Panc1 (cell line): Measurements from ENCODE around the gene ZC3H15. TPM values are rescaled to one million over a fixed set of nuclear protein-coding genes. Genes with fewer than 3 reads are reported as not detected.
A peak's percentile ranks its signal among the peaks of the same experiment; 100 is the strongest.

Source experiments
- ATAC-seq: fragments of 200-7000 bp; cut with Tn5 transposase; 2 replicates; pipeline ENCODE4 v1.9.1; 2020; ENCODE audit warnings: mild to moderate bottlenecking, moderate library complexity
- BruUV-seq: library from RNA; stranded (reverse); fragments of 400-500 nt; replicated peaks from 2 replicates; lab custom pipeline; 2021; lab: Mats Ljungman, UMichigan
- CTCF ChIA-PET: fragments of 300-600 bp; sonication (Branson Sonifier 250); formaldehyde crosslinking; loops from one replicate; lab custom pipeline; 2022; ENCODE audit warnings: antibody characterized with exemption; lab: Charles Lee
- POLR2A ChIA-PET: fragments of 300-600 bp; sonication (Branson Sonifier 250); formaldehyde crosslinking; loops from one replicate; lab custom pipeline; 2022; ENCODE audit warnings: antibody characterized with exemption; lab: Charles Lee
- DNase-seq: peaks from one replicate; pipeline ENCODE4 v3.0.0-alpha.2; 2010; ENCODE audit warnings: low read depth, low spot score
- H3K27ac ChIP-seq: 2 replicates; pipeline ENCODE4 v1.5.1; 2011; ENCODE audit warnings: mild to moderate bottlenecking, low read length, inconsistent platforms
- H3K27me3 ChIP-seq: fragments of 200-500 bp; sonication (Bioruptor generic); 2 replicates; pipeline ENCODE4 v1.6.0; 2014; ENCODE audit warnings: low read length, inconsistent platforms; ENCODE audit not compliant: control insufficient read depth, insufficient read depth
- H3K36me3 ChIP-seq: fragments of 200-500 bp; sonication (Bioruptor generic); 2 replicates; pipeline ENCODE4 v1.5.1; 2014; ENCODE audit warnings: inconsistent platforms, mild to moderate bottlenecking, low read length, moderate library complexity; ENCODE audit not compliant: control insufficient read depth, insufficient read depth
- H3K4me1 ChIP-seq: 2 replicates; pipeline ENCODE4 v1.5.1; 2011; ENCODE audit warnings: inconsistent platforms, mild to moderate bottlenecking, low read length, moderate library complexity; ENCODE audit not compliant: control insufficient read depth, insufficient read depth
- H3K4me3 ChIP-seq, 2 experiments: 2 replicates each; pipeline ENCODE4 v1.5.1; 2011 to 2012; ENCODE audit warnings: low read depth in 2 of 2, low read length in 2 of 2, mild to moderate bottlenecking in 2 of 2, inconsistent platforms in 1 of 2, moderate library complexity in 1 of 2
- H3K9me3 ChIP-seq: fragments of 200-500 bp; sonication (Bioruptor generic); 2 replicates; pipeline ENCODE4 v1.5.1; 2014; ENCODE audit warnings: low read depth, mild to moderate bottlenecking, inconsistent platforms, low read length, moderate library complexity; ENCODE audit not compliant: control insufficient read depth, insufficient read depth
- POLR2AphosphoS5 ChIP-seq: IDR thresholded peaks from 2 replicates; pipeline ENCODE4 v1.6.1; 2012; ENCODE audit warnings: mild to moderate bottlenecking, low read depth, low read length, moderate library complexity
- SIN3A ChIP-seq: IDR thresholded peaks from 2 replicates; pipeline ENCODE4 v1.6.1; 2012; ENCODE audit warnings: low read depth, mild to moderate bottlenecking, low read length, moderate library complexity, borderline replicate concordance; ENCODE audit not compliant: insufficient read depth
- TCF7L2 ChIP-seq: IDR thresholded peaks from 2 replicates; pipeline ENCODE4 v1.6.1; 2011; ENCODE audit warnings: mild to moderate bottlenecking, low read depth, low read length, inconsistent platforms
- in situ Hi-C: cut with HindIII; loops from 2 replicates; pipeline ENCODE4 v1.10.0; 2016; ENCODE audit warnings: low sequenced_read_pairs, low pct_unique_long_range_greater_than_20kb
- intact Hi-C: fragments of 100-400 bp; cut with micrococcal nuclease; formaldehyde crosslinking; loops from one replicate; pipeline ENCODE4 v1.10.0; 2022; ENCODE audit not compliant: unreplicated experiment
- total RNA-seq: library from RNA; stranded (reverse); gene quantifications from one replicate; pipeline ENCODE4 v1.2.1, GENCODE V29; 2021; ENCODE audit not compliant: unreplicated experiment
- TF ChIP-seq, protein P1 (sequence below): fragments of 450-650 bp; IDR thresholded peaks from 2 replicates; pipeline ENCODE4 v1.5.1; 2017; ENCODE audit warnings: mild to moderate bottlenecking
- TF ChIP-seq, protein P2 (sequence below), 2 experiments: IDR thresholded peaks; 2 replicates each; pipeline ENCODE4 v1.6.1; 2011 to 2012; ENCODE audit warnings: low read depth in 2 of 2, control low read depth in 1 of 2, low read length in 1 of 2, mild to moderate bottlenecking in 1 of 2, moderate library complexity in 1 of 2; ENCODE audit not compliant: insufficient read depth in 1 of 2

The ZC3H15 gene
- total RNA-seq, 1 experiment from 2014 or later, result 72.8 TPM

DNA sequence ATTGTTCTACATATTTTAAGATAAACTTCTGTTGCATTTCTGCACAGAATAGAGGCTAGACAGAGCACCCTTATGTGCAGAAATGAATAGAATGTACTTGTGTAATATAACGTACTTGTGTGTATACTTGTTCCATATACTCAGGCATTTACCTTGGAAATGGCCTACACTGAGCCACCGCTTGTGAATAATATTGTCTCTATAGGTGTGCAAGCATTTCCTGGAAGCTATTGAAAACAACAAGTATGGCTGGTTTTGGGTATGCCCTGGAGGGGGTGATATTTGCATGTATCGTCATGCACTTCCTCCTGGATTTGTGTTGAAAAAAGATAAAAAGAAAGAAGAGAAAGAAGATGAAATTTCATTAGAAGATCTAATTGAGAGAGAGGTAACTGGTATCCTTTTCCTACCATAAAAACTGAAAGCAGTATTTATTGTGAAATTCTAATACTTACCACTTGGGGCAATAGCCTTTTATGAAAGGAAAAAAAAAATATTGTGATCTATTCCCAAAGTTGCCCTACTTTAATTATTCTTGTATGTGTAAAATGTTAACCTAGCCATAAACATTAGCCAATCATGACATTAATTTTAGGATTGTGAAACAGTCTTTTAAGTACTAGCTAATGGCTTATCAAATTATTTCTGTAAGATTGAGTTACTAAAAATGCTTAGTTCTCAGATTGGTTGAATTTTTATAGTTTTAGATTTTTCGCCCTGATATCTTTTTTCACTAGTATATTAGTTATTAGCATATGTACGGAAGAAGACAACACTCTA is 18.0 kb downstream of the ZC3H15 start:
- Histone ChIP-seq H3K27me3 (no peaks in the 10 kb centered on the region), H3K4me3 (no peak overlapping the region), H3K27ac (no peak overlapping the region; the same call in 1 of the 2 replicates), H3K4me1 (peaks cover 5% of the 10 kb centered on the region), H3K36me3 (peaks cover 70% of the 10 kb centered on the region), H3K9me3 (no peaks in the 10 kb centered on the region)
- no TSS peak for BruUV-seq
- ATAC-seq (peak; percentile 76), DNase-seq (no peak)
- intact Hi-C loops, result loop anchor here (1.0 kb wide), 1 partner anchor 137 kb away; no protein-coding TSS in a partner anchor
- ChIA-PET POLR2A (no interaction called here), CTCF (interaction anchor here (0.7 to 2.5 kb wide), 2 partner anchors 136 to 138 kb away, joined by 4 to 15 read pairs; no protein-coding TSS in a partner anchor)
- in situ Hi-C loops, result no loop called here
- TF ChIP-seq, protein P1, sequence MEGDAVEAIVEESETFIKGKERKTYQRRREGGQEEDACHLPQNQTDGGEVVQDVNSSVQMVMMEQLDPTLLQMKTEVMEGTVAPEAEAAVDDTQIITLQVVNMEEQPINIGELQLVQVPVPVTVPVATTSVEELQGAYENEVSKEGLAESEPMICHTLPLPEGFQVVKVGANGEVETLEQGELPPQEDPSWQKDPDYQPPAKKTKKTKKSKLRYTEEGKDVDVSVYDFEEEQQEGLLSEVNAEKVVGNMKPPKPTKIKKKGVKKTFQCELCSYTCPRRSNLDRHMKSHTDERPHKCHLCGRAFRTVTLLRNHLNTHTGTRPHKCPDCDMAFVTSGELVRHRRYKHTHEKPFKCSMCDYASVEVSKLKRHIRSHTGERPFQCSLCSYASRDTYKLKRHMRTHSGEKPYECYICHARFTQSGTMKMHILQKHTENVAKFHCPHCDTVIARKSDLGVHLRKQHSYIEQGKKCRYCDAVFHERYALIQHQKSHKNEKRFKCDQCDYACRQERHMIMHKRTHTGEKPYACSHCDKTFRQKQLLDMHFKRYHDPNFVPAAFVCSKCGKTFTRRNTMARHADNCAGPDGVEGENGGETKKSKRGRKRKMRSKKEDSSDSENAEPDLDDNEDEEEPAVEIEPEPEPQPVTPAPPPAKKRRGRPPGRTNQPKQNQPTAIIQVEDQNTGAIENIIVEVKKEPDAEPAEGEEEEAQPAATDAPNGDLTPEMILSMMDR, result peak; percentile 63; the same call in 1 of the 2 replicates
- TF ChIP-seq POLR2AphosphoS5, result no peak

DNA sequence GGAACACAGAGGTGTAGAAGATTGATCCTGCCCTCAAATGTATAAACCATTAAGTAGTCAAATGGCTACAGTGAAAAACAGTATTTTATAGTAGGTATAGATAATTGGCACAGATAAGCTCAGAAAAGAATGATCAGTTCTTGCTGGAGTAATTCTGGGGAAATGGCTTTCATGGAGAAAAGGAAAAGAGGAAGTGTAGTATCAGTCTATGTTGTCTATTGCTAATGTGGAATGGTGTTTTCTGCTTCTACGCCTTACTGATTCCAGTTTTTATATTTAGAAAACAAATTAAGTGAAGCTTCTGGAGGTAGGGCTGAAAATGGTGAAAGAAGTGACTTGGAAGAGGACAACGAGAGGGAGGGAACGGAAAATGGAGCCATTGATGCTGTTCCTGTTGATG is 22.2 kb downstream of the ZC3H15 start:
- no peaks in the 10 kb centered on the region for H3K27me3 ChIP-seq
- BruUV-seq, result no TSS peak
- intact Hi-C loops, result no loop called here
- no peak overlapping the region for H3K27ac ChIP-seq
- in situ Hi-C loops, result no loop called here
- ChIA-PET CTCF (no interaction called here), POLR2A (interaction anchor here (0.6 kb wide), 1 partner anchor 31 kb away, joined by 8 read pairs; no protein-coding TSS in a partner anchor)
- H3K4me3 ChIP-seq, result no peak overlapping the region
- no peaks in the 10 kb centered on the region for H3K9me3 ChIP-seq
- TF ChIP-seq, protein P2, sequence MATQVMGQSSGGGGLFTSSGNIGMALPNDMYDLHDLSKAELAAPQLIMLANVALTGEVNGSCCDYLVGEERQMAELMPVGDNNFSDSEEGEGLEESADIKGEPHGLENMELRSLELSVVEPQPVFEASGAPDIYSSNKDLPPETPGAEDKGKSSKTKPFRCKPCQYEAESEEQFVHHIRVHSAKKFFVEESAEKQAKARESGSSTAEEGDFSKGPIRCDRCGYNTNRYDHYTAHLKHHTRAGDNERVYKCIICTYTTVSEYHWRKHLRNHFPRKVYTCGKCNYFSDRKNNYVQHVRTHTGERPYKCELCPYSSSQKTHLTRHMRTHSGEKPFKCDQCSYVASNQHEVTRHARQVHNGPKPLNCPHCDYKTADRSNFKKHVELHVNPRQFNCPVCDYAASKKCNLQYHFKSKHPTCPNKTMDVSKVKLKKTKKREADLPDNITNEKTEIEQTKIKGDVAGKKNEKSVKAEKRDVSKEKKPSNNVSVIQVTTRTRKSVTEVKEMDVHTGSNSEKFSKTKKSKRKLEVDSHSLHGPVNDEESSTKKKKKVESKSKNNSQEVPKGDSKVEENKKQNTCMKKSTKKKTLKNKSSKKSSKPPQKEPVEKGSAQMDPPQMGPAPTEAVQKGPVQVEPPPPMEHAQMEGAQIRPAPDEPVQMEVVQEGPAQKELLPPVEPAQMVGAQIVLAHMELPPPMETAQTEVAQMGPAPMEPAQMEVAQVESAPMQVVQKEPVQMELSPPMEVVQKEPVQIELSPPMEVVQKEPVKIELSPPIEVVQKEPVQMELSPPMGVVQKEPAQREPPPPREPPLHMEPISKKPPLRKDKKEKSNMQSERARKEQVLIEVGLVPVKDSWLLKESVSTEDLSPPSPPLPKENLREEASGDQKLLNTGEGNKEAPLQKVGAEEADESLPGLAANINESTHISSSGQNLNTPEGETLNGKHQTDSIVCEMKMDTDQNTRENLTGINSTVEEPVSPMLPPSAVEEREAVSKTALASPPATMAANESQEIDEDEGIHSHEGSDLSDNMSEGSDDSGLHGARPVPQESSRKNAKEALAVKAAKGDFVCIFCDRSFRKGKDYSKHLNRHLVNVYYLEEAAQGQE (IDR thresholded peaks at IDR 0.05; ENCODE audit: insufficient read depth in 1 of 2, low read depth in 2 of 2, low read length in 1 of 2), result no peak
- TF ChIP-seq, protein P1, result no peak
- TF ChIP-seq TCF7L2 (no peak), SIN3A (no peak), POLR2AphosphoS5 (no peak)
- peaks cover 5% of the 10 kb centered on the region for H3K4me1 ChIP-seq
- DNase-seq (no peak), ATAC-seq (no peak)
- peaks cover 75% of the 10 kb centered on the region for H3K36me3 ChIP-seq
